Measurements from ENCODE around the gene VPS9D1.
"Not testable (repeated sequence)": the region's sequence is repeated elsewhere in the genome, so short reads cannot be mapped to it uniquely, and the experiment has no call there.

VPS9D1 gene

GRCh38 chr16:89691986-89692569, 28.6 kb downstream of the VPS9D1 start:
- DNase-seq = no peak

DNA sequence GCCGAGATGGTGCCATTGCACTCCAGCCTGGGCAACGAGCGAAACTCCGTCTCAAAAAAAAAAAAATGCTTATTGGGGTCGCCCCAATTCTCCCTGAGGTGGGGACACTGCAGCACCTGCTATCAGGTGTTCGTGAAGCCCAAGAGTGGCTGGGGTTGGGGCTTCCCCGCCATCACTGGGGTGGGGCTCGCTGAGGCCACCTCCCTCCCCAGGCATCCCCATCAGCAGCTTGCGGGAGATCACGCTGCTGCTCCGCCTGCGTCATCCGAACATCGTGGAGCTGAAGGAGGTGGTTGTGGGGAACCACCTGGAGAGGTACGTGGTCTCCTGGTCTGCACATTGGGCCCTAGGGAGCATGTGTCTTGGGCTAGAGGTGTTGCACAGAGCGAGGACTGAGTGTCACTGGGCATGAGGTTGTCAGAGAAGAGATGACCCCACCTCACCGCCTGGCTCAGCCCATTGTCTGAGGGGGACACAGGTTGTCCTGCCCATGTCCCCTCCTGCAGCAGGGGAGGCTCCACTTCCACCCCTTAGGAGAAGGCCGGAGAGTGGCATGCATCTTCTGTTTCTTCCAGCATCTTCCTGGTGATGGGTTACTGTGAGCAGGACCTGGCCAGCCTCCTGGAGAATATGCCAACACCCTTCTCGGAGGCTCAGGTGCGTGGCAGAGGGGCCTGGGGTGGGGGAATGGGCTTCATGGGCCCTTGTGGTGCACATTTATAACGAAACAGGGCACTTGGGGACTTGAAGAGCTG, 29.3 kb downstream of the VPS9D1 start:
- no peak for DNase-seq

- DNase-seq = no peak
Measured at GRCh38 chr16:89690392-89690901, 30.3 kb downstream of the VPS9D1 start.

DNA sequence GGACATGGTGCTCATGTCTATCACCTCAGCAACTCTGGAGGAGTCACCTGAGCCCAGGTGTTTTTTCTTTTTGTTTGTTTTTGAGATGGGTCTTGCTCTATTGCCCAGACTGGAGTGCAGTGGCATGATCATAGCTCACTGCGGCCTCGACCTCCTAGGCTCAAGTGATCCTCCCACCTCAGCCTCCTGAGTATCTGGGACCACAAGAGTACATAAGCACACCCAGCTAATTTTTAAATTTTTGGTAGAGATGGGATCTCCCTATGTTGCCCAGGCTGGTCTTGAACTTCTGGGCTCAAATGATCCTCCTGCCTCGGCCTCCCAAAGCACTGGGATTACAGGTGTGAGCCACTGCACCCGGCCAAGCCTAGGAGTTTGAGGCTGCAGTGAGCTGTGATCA, 31.1 kb downstream of the VPS9D1 start:
- not testable (repeated sequence) for DNase-seq

DNA sequence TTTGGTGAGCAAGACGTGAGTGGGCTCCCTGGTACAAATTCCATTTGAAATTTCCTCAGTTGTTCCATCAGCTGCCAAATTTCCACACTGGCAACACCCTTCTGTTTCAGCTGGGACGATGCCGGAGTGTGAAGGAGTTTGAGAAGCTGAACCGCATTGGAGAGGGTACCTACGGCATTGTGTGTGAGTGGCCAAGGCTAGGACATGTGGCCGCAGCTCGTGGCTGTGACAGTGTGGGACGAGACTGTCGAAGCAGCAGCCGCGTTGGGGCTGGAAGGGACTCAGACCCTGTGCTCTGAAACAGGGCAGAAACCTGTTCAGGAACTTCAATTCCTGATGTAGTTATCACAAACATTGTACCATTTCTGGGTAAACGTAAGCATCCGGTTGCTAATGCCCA, 31.6 kb downstream of the VPS9D1 start:
- DNase-seq = no peak

DNA sequence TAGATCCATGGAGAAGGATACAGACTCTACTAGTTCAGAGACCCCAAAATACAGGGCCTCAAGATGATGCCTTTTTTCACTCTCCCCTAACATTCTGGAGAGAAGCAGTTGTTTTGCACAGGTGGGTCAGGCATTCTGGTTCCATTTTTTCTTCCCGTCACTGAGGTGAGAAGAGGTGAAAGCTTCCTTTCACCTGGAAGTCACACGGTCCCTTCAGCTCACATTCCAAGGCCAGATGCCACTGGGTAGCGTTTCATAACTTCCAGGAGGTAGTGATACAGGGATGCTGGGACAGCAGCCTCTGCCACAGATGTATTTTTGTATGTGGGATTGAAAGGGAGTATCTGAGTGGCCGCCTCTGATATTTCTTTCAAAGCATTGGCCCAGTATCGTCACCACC, 32.3 kb downstream of the VPS9D1 start:
- no peak for DNase-seq

- DNase-seq = no peak
Measured at GRCh38 chr16:89687092-89687940, 33.4 kb downstream of the VPS9D1 start.

DNA sequence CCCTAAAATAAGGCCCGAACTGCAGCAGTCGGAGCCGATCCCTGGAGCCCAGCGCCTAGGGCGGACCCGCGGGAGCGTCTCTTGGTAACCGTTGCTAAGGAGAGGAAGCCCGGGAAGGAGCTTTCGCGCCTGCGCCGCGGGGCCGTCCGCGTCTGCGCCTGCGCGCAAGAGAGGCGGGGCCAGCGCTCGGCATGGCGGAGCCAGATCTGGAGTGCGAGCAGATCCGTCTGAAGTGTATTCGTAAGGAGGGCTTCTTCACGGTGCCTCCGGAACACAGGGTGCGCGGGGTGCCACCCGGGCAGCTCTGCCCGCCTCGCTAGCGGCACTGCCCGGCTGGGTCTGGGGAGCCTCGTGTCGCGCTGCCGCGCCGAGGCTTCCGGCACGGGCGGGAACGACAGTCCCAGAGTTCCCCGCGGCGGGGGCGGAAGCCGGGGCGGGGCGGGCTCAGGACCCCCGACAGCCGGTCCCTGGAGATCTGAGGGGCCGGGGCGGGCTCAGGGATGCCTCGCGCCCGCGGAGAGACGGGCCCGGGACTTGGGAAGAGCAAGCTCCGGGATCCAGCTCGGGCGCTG, 34.1 kb downstream of the VPS9D1 start, which contains the start of gene CDK10:
Gene CDK10 (plus strand): TSS at position 170 of the 572 bp plus-strand sequence. CDS start 22 bp downstream, at position 192.
- peak; percentile 81 to 88 for DNase-seq

GRCh38 chr16:89685916-89686315, 34.8 kb downstream of the VPS9D1 start:
- no peak for DNase-seq

GRCh38 chr16:89678258-89678657, 42.4 kb downstream of the VPS9D1 start:
- no peak for DNase-seq

DNA sequence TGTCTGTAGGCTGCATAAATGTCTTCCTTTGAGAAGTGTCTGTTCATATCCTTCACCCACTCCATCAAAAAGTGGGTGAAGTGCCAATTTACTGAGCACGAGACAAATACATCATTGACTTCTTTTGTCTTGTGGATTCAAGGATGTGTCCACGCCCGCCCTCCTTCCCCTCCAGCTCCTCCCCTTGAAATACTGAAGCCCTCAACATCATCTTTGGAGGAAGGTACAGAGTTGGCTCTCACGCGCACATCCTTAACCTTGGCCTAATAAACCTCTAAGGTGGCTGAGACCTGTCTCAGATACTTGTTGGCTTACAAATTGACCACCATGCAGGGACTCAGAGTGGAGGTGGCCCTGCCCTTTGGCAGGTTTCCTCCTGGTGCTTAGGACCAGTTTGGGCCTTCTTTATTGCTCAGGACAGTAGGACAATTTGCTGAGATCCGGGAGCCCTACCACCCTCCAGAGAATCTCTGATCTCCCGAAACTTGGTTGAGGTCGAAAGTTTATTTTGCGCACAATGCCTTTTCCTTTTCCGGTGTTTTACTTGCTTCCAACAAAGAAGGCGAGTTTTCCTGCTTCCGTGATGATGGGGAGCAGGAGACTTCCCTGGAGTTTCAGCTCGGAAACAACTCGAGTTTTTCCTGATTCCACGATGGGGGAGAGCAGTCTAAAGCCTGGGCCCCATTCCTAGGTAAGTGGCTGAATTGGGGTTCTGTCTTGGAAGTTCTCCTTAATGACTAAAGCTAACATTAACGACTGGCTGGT, 48.3 kb downstream of the VPS9D1 start:
- no peak for DNase-seq

- not testable (repeated sequence) for DNase-seq
Measured at GRCh38 chr16:89671565-89671964, 49.1 kb downstream of the VPS9D1 start.

DNA sequence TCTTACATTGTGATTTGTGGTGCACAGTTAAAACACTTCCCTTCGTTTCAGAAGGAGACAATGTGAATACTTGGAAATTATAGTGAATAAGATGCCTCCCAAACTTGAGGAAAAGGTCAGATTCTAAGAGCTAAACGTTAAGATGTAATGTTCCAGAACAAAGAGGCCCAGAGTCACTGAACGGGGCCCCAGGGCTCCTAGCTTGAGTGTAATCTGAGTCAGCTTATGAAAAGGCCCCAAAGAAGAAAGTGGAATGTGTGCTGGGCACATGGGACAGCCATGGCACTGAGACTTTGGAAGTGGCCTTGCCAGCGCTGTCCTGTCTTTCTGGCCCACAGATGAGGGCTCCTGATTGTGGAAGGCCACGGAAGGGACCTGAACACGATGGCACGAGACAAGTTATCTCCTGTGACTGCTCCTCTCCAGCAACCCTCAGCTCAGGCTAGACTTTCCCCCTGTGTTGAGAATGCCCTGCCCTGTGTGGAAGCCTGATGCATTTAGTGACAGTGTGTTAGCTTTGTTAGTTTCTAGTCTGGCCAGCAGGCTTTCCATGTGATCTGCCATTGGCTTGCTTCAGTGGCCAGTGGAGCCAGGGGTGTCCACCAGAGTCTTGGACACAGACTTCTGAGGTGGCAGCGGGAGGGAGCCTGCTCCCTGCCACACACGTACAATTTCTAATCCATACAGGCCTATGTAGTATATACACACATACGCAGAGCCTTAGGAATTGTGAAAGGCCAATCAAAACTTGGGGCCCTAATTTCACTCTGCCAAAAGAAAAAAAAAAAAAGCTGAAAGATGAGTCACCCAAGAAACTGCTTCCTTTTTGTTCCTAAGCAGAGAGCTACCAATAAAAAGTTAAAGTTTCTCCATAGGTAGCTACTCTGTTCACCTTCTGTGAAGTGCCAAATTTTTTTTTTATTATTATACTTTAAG, 49.9 kb downstream of the VPS9D1 start:
- no peak for DNase-seq

- DNase-seq = no peak
Measured at GRCh38 chr16:89669755-89670154, 50.9 kb downstream of the VPS9D1 start.

- DNase-seq = no peak
Measured at GRCh38 chr16:89668790-89669158, 51.9 kb downstream of the VPS9D1 start.

DNA sequence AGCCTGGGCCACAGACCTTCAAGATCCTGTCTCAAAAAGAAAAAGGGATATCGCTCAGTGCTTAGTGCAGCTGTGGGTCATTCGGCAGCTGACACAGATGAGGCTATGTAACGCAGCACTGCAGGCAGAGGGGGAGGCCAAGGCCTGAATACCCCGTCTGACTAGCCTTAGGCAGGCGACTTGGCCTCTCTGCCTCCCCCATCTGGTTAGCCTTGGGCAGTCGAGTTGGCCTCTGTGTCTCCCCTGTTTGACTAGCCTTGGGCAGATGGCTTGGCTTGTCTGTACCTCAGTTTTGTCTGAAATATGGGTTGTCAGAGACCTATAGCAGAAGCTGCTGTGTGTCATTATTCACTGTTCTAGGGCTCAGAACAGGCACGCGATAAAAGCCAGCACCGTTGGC, 53.1 kb downstream of the VPS9D1 start:
- no peak for DNase-seq

- DNase-seq = not testable (repeated sequence)
Measured at GRCh38 chr16:89667000-89667399, 53.7 kb downstream of the VPS9D1 start.

DNA sequence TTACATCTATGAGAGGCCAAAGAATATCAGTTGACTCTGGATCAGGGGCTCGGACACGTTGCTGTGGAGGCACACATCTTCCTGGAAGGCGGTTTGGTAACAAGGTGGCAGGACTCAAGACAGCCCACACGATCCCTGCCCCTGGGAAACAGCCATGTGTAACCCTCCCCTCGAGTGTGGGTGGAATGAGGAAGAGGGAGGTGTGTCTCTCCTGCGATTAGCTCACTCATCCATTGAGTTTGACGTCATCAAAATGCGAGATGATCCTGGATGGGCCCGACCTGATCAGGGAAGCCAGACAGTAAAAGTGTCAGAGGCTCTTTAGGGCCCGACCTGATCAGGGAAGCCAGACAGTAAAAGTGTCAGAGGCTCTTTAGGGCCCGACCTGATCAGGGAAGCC, 56.5 kb downstream of the VPS9D1 start:
- not testable (repeated sequence) for DNase-seq

DNA sequence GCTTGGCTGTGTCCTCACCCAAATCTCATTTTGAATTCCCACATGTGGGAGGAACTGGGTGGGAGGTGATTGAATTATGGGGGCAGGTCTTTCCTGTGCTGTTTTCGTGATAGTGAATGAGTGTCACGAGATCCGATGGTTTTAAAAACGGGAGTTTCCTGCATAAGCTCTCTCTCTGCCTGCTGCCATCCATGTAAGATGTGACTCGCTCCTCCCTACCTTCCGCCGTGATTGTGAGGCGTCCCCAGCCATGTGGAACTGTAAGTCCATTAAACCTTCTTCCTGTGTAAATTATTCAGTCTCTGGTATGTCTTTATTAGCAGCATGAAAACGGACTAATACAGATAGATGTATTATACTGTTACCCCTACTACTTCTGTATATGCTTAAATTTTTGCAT, 59.5 kb downstream of the VPS9D1 start:
- DNase-seq = no peak

- no peak for DNase-seq
Measured at GRCh38 chr16:89660146-89660545, 60.6 kb downstream of the VPS9D1 start.

DNA sequence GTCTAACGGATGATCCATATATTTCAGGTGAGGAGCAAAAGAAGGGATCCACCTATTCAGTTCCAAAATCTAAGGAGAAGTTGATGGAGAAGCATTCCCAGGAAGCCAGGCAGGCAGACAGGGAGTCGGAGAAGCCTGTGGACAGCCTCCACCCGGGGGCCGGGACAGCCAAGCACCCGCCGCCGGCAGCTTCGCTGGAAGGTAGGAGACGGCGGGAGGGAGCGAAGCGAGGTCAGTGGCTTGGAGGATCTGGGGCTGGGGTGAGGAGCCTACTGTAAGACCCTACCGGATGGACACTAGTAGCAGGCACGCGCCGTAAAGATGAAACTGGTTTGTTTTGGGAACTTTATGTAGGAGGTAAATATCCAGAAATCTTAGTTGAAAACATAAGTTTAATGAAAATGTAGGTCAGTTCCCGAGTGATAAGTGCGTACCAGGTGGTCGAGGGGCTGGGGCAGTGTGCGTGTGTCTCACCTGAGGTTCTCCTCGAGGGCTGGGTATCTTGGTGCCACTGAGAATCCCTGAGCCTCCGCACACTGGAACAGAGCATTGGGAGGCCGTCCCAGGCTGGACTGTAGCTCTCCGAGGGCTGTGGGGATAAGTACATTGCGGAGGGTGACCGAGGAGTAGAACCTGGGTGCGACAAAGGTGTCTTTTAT, 62.3 kb downstream of the VPS9D1 start:
- no peak for DNase-seq
